HG03280 (cell line): ENCODE data around the gene CEP63.
"Not testable (repeated sequence)": the region's sequence is repeated elsewhere in the genome, so short reads cannot be mapped to it uniquely, and the experiment has no call there.

ENCODE experiments used
- ATAC-seq: cut with Tn5 transposase; IDR thresholded peaks from one replicate; pipeline ENCODE4 v1.9.1; 2021; ENCODE audit warnings: mild to moderate bottlenecking, moderate library complexity; ENCODE audit not compliant: unreplicated experiment

Gene CEP63

GRCh38 chr3:134567605-134568004 lies 81.7 kb downstream of the CEP63 start:
- no peak for ATAC-seq

GRCh38 chr3:134568790-134569189 lies 82.9 kb downstream of the CEP63 start:
- no peak for ATAC-seq

- not testable (repeated sequence) for ATAC-seq
These were observed 84.0 kb downstream of the CEP63 start for GRCh38 chr3:134569899-134570298.

GRCh38 chr3:134576426-134576825 lies 90.6 kb downstream of the CEP63 start:
- ATAC-seq: no peak

- ATAC-seq: no peak
These were observed 91.0 kb downstream of the CEP63 start for GRCh38 chr3:134576831-134577230.

- no peak for ATAC-seq
These were observed 93.3 kb downstream of the CEP63 start for GRCh38 chr3:134579141-134579665.

- no peak for ATAC-seq
These were observed 104.9 kb downstream of the CEP63 start for GRCh38 chr3:134590766-134591165.

- no peak for ATAC-seq
These were observed 106.9 kb downstream of the CEP63 start for GRCh38 chr3:134592806-134593205.

GRCh38 chr3:134594331-134594741 lies 108.5 kb downstream of the CEP63 start:
- ATAC-seq: no peak

GRCh38 chr3:134594986-134595385 lies 109.1 kb downstream of the CEP63 start:
- not testable (repeated sequence) for ATAC-seq

- ATAC-seq: no peak
These were observed 111.6 kb downstream of the CEP63 start for GRCh38 chr3:134597390-134597970.

- no peak for ATAC-seq
These were observed 113.1 kb downstream of the CEP63 start for GRCh38 chr3:134598763-134599545.

GRCh38 chr3:134600206-134600605 lies 114.3 kb downstream of the CEP63 start:
- no peak for ATAC-seq

GRCh38 chr3:134600685-134601463 lies 115.0 kb downstream of the CEP63 start:
- ATAC-seq: peak; percentile 68

GRCh38 chr3:134601539-134602439 lies 115.9 kb downstream of the CEP63 start:
- ATAC-seq: no peak

- ATAC-seq: no peak
These were observed 116.6 kb downstream of the CEP63 start for GRCh38 chr3:134602440-134602814.

GRCh38 chr3:134603480-134603879 lies 117.6 kb downstream of the CEP63 start:
- ATAC-seq: no peak

GRCh38 chr3:134603956-134604355 lies 118.1 kb downstream of the CEP63 start:
- ATAC-seq: no peak

- ATAC-seq: no peak
These were observed 119.7 kb downstream of the CEP63 start for GRCh38 chr3:134605556-134605955.
